Measurements from ENCODE around the gene THEMIS.

Gene THEMIS

DNA sequence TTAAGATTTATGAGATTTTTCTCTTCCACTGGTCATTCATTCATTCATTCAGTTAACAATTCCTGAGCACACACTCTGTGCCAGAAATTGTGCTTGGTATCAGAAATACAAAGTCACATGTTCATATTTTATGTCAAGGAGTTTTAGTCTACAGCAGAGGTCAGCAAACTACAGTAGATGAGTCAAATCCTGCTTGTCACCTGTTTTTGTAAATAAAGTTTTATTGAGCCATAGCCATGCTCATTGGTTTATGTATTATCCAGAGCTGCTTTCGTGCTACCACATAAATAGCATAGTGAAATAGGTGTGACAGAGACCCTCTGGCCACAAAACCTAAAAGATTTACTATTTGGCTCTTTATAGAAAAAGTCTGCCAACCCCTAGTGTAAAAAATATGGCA is 46.8 kb downstream of the THEMIS start:
- Histone ChIP-seq H3K27me3 (ENCODE audit: insufficient read depth, low read length, poor library complexity) (no peaks in the 10 kb centered on the region), H3K36me3 (ENCODE audit: insufficient read depth, low read length) (0 out of 2 replicates have a peak, but pooled peaks cover 3% of the 10 kb centered on the region), H4K20me1 (ENCODE audit: insufficient read depth, low read length) (no peaks in the 10 kb centered on the region), H3K4me2 (ENCODE audit: insufficient read depth, low read length) (no peak overlapping the region), H3K9ac (ENCODE audit: low read depth, low read length) (no peak overlapping the region), H3K9me3 (ENCODE audit: insufficient read depth, low read length, severe bottlenecking) (no peaks in the 10 kb centered on the region), H3K4me3 (ENCODE audit: low read depth in 1 of 2, low read length in 2 of 2) (no peak overlapping the region), H3K4me1 (ENCODE audit: insufficient read depth, low read length) (peaks cover 10% of the 10 kb centered on the region; the same call in 1 of the 2 replicates), H3K79me2 (ENCODE audit: insufficient read depth, low read length) (no peaks in the 10 kb centered on the region; the same call in 1 of the 2 replicates), H3K27ac (ENCODE audit: low read length) (no peak overlapping the region), H2AFZ (ENCODE audit: low read depth, low read length) (no peak overlapping the region)
- TF ChIP-seq EZH2 (IDR thresholded peaks at IDR 0.05; ENCODE audit: borderline replicate concordance, low read depth, low read length, severe bottlenecking) (no peak), CTCF (IDR thresholded peaks at IDR 0.05; ENCODE audit: borderline replicate concordance, extremely low read depth, low read length, poor library complexity, severe bottlenecking) (peak; percentile 17)
- DNase-seq (no peak), ATAC-seq (ENCODE audit: insufficient read depth, low read depth) (no peak)

DNA sequence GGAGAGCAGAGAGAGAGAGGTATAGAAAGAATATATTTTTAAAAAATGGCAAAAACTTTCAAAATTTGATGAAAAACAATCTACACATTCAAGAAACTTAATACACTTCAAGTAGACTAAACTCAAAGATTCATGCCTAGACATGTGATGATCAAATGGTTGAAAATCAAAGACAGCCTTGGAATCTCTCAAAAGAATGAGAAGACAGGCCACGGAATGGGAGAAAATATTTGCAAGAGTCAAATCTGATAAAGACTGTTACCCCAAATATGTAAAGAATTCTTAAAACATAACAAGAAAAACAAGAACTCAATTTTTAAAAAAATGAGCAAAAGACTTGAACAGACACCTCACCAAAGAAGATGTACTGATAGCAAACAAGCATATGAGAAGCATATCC is 49.7 kb downstream of the THEMIS start:
- no peaks in the 10 kb centered on the region for H3K27me3 ChIP-seq (ENCODE audit: insufficient read depth, low read length, poor library complexity)
- H3K79me2 ChIP-seq (ENCODE audit: insufficient read depth, low read length) = no peaks in the 10 kb centered on the region; the same call in 1 of the 2 replicates
- no peak overlapping the region for H3K4me3 ChIP-seq (ENCODE audit: low read depth in 1 of 2, low read length in 2 of 2)
- no peaks in the 10 kb centered on the region for H4K20me1 ChIP-seq (ENCODE audit: insufficient read depth, low read length)
- no peak overlapping the region for H3K27ac ChIP-seq (ENCODE audit: low read length)
- DNase-seq (no peak), ATAC-seq (ENCODE audit: insufficient read depth, low read depth) (no peak)
- TF ChIP-seq EZH2 (IDR thresholded peaks at IDR 0.05; ENCODE audit: borderline replicate concordance, low read depth, low read length, severe bottlenecking) (no peak), CTCF (IDR thresholded peaks at IDR 0.05; ENCODE audit: borderline replicate concordance, extremely low read depth, low read length, poor library complexity, severe bottlenecking) (no peak)
- 0 out of 2 replicates have a peak, but pooled peaks cover 3% of the 10 kb centered on the region for H3K36me3 ChIP-seq (ENCODE audit: insufficient read depth, low read length)
- H3K4me1 ChIP-seq (ENCODE audit: insufficient read depth, low read length) = no peaks in the 10 kb centered on the region
- H3K9ac ChIP-seq (ENCODE audit: low read depth, low read length) = no peak overlapping the region
- H2AFZ ChIP-seq (ENCODE audit: low read depth, low read length) = no peak overlapping the region
- no peak overlapping the region for H3K4me2 ChIP-seq (ENCODE audit: insufficient read depth, low read length)
- no peaks in the 10 kb centered on the region for H3K9me3 ChIP-seq (ENCODE audit: insufficient read depth, low read length, severe bottlenecking)

DNA sequence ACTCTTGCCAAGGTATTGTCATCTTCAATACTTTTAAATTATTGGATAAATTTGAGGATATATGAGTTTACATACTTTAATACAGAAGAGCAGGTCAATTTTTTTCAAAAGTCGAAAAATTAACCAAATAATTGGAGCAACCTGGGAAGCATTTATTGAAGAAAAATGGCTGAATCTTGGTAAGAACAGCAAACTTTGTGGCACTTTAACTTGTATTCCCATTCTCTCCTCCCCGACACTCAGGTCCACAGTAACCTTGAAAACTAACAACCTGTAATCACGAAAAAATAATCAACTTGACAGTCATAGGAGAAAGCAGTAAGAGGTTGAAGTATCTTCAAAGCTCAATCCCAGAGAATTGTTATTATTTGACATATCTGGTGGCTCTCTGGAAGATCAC is 55.6 kb downstream of the THEMIS start:
- no peak overlapping the region for H3K4me3 ChIP-seq (ENCODE audit: low read depth in 1 of 2, low read length in 2 of 2)
- no peaks in the 10 kb centered on the region for H3K27me3 ChIP-seq (ENCODE audit: insufficient read depth, low read length, poor library complexity)
- H2AFZ ChIP-seq (ENCODE audit: low read depth, low read length) = no peak overlapping the region
- H3K9ac ChIP-seq (ENCODE audit: low read depth, low read length) = no peak overlapping the region
- no peak for DNase-seq
- H3K36me3 ChIP-seq (ENCODE audit: insufficient read depth, low read length) = no peaks in the 10 kb centered on the region
- no peaks in the 10 kb centered on the region for H3K4me1 ChIP-seq (ENCODE audit: insufficient read depth, low read length)
- no peaks in the 10 kb centered on the region; the same call in 1 of the 2 replicates for H3K79me2 ChIP-seq (ENCODE audit: insufficient read depth, low read length)
- ATAC-seq (ENCODE audit: insufficient read depth, low read depth) = no peak
- no peaks in the 10 kb centered on the region for H4K20me1 ChIP-seq (ENCODE audit: insufficient read depth, low read length)
- TF ChIP-seq EZH2 (IDR thresholded peaks at IDR 0.05; ENCODE audit: borderline replicate concordance, low read depth, low read length, severe bottlenecking) = no peak
- no peak for TF ChIP-seq CTCF (IDR thresholded peaks at IDR 0.05; ENCODE audit: borderline replicate concordance, extremely low read depth, low read length, poor library complexity, severe bottlenecking)
- no peaks in the 10 kb centered on the region for H3K9me3 ChIP-seq (ENCODE audit: insufficient read depth, low read length, severe bottlenecking)
- no peak overlapping the region for H3K4me2 ChIP-seq (ENCODE audit: insufficient read depth, low read length)
- no peak overlapping the region for H3K27ac ChIP-seq (ENCODE audit: low read length)

- Histone ChIP-seq H3K4me2 (ENCODE audit: insufficient read depth, low read length) (no peak overlapping the region), H3K79me2 (ENCODE audit: insufficient read depth, low read length) (no peaks in the 10 kb centered on the region; the same call in 1 of the 2 replicates), H3K9ac (ENCODE audit: low read depth, low read length) (no peak overlapping the region), H3K36me3 (ENCODE audit: insufficient read depth, low read length) (no peaks in the 10 kb centered on the region), H4K20me1 (ENCODE audit: insufficient read depth, low read length) (no peaks in the 10 kb centered on the region), H3K4me3 (ENCODE audit: low read depth in 1 of 2, low read length in 2 of 2) (no peak overlapping the region), H2AFZ (ENCODE audit: low read depth, low read length) (no peak overlapping the region), H3K4me1 (ENCODE audit: insufficient read depth, low read length) (no peaks in the 10 kb centered on the region), H3K27me3 (ENCODE audit: insufficient read depth, low read length, poor library complexity) (no peaks in the 10 kb centered on the region), H3K27ac (ENCODE audit: low read length) (no peak overlapping the region), H3K9me3 (ENCODE audit: insufficient read depth, low read length, severe bottlenecking) (no peaks in the 10 kb centered on the region)
- no peak for TF ChIP-seq EZH2 (IDR thresholded peaks at IDR 0.05; ENCODE audit: borderline replicate concordance, low read depth, low read length, severe bottlenecking)
- TF ChIP-seq CTCF (IDR thresholded peaks at IDR 0.05; ENCODE audit: borderline replicate concordance, extremely low read depth, low read length, poor library complexity, severe bottlenecking) = no peak
- DNase-seq (no peak), ATAC-seq (ENCODE audit: insufficient read depth, low read depth) (no peak)
Measured at GRCh38 chr6:127844529-127844928, 56.3 kb downstream of the THEMIS start.

All from DND-41 (cell line).